Cardiac septum (tissue), 1 donor: Measurements from ENCODE around the gene PRR5L. TPM values are rescaled to one million over a fixed set of nuclear protein-coding genes. Genes with fewer than 3 reads are reported as not detected.
"Not testable (repeated sequence)": the region's sequence is repeated elsewhere in the genome, so short reads cannot be mapped to it uniquely, and the experiment has no call there.

Experiments used
- DNase-seq: peaks from one replicate; pipeline ENCODE4 v3.0.0-alpha.2; 2020; ENCODE audit warnings: low spot score
- intact Hi-C: fragments of 100-400 bp; cut with DNase I; formaldehyde crosslinking; loops from one replicate; pipeline ENCODE4 v1.14.0; 2022
- total RNA-seq: library from RNA; stranded (reverse); fragmentation: NEBNext Ultra II Directional; extraction: Animal tissue kit (Norgen Biotek cat#: 25700); gene quantifications from one replicate; pipeline ENCODE4 v1.2.1, GENCODE V29; 2021
- donor health status: DM: no; HTN: no; CAD: no.

Gene PRR5L
- total RNA-seq, 1 donor from 2014 or later: 4.0 TPM

GRCh38 chr11:36314434-36314767 lies 18.3 kb downstream of the PRR5L start:
- DNase-seq: no peak
- intact Hi-C loops: no loop called here

GRCh38 chr11:36316049-36316448 lies 20.0 kb downstream of the PRR5L start:
- intact Hi-C loops: no loop called here
- no peak for DNase-seq

- intact Hi-C loops: no loop called here
- DNase-seq: no peak
Observed at GRCh38 chr11:36317992-36318391, 21.9 kb downstream of the PRR5L start.

- DNase-seq, intact Hi-C loops: not testable (repeated sequence)
Observed at GRCh38 chr11:36324956-36325355, 28.9 kb downstream of the PRR5L start.

GRCh38 chr11:36325403-36325802 lies 29.3 kb downstream of the PRR5L start:
- intact Hi-C loops, DNase-seq: not testable (repeated sequence)

- DNase-seq: no peak
- intact Hi-C loops: no loop called here
Observed at GRCh38 chr11:36326524-36327419, 30.7 kb downstream of the PRR5L start.

- intact Hi-C loops: no loop called here
Observed at GRCh38 chr11:36328966-36329673, 33.0 kb downstream of the PRR5L start.

GRCh38 chr11:36330411-36330810 lies 34.3 kb downstream of the PRR5L start:
- DNase-seq: no peak
- intact Hi-C loops: no loop called here

More at GRCh38 chr11:36328966-36329673, 33.0 kb downstream of the PRR5L start:
- no peak for DNase-seq

- intact Hi-C loops: no loop called here
- no peak for DNase-seq
Observed at GRCh38 chr11:36333468-36333867, 37.4 kb downstream of the PRR5L start.

GRCh38 chr11:36333897-36334296 lies 37.8 kb downstream of the PRR5L start:
- intact Hi-C loops: no loop called here
- no peak for DNase-seq

- intact Hi-C loops: no loop called here
Observed at GRCh38 chr11:36339888-36340287, 43.8 kb downstream of the PRR5L start.

GRCh38 chr11:36340897-36341296 lies 44.8 kb downstream of the PRR5L start:
- no peak for DNase-seq
- intact Hi-C loops: no loop called here

More at GRCh38 chr11:36339888-36340287, 43.8 kb downstream of the PRR5L start:
- DNase-seq: no peak

GRCh38 chr11:36341915-36342314 lies 45.8 kb downstream of the PRR5L start:
- DNase-seq: no peak

GRCh38 chr11:36342327-36342726 lies 46.2 kb downstream of the PRR5L start:
- intact Hi-C loops: no loop called here
- no peak for DNase-seq

More at GRCh38 chr11:36341915-36342314, 45.8 kb downstream of the PRR5L start:
- intact Hi-C loops: no loop called here

- intact Hi-C loops: no loop called here
- no peak for DNase-seq
Observed at GRCh38 chr11:36343436-36343835, 47.3 kb downstream of the PRR5L start.

- intact Hi-C loops: no loop called here
- no peak for DNase-seq
Observed at GRCh38 chr11:36345084-36345511, 49.0 kb downstream of the PRR5L start.

- intact Hi-C loops: no loop called here
- DNase-seq: no peak
Observed at GRCh38 chr11:36345535-36346141, 49.5 kb downstream of the PRR5L start.

- intact Hi-C loops: no loop called here
- no peak for DNase-seq
Observed at GRCh38 chr11:36346562-36347383, 50.7 kb downstream of the PRR5L start.

- intact Hi-C loops: no loop called here
- DNase-seq: no peak
Observed at GRCh38 chr11:36347384-36347906, 51.4 kb downstream of the PRR5L start.
